Astrocyte of the cerebellum (primary cell): ENCODE data around the gene EDC4.

Experiments used
- DNase-seq: peaks from one replicate; pipeline ENCODE4 v3.0.0-alpha.2; 2011; ENCODE audit warnings: low read depth
- H3K4me3 ChIP-seq: 2 replicates; pipeline ENCODE4 v1.5.1; 2011; ENCODE audit warnings: mild to moderate bottlenecking, low read depth, low read length, moderate library complexity
- in situ Hi-C: cut with HindIII; loops from 2 replicates; pipeline ENCODE4 v1.10.0; 2017; ENCODE audit warnings: low sequenced_read_pairs
- TF ChIP-seq, protein P1 (sequence below): IDR thresholded peaks from 2 replicates; pipeline ENCODE4 v1.5.1; 2012; ENCODE audit warnings: low read length, low read depth, moderate library complexity, mild to moderate bottlenecking; ENCODE audit errors: missing control alignments

Gene EDC4

DNA sequence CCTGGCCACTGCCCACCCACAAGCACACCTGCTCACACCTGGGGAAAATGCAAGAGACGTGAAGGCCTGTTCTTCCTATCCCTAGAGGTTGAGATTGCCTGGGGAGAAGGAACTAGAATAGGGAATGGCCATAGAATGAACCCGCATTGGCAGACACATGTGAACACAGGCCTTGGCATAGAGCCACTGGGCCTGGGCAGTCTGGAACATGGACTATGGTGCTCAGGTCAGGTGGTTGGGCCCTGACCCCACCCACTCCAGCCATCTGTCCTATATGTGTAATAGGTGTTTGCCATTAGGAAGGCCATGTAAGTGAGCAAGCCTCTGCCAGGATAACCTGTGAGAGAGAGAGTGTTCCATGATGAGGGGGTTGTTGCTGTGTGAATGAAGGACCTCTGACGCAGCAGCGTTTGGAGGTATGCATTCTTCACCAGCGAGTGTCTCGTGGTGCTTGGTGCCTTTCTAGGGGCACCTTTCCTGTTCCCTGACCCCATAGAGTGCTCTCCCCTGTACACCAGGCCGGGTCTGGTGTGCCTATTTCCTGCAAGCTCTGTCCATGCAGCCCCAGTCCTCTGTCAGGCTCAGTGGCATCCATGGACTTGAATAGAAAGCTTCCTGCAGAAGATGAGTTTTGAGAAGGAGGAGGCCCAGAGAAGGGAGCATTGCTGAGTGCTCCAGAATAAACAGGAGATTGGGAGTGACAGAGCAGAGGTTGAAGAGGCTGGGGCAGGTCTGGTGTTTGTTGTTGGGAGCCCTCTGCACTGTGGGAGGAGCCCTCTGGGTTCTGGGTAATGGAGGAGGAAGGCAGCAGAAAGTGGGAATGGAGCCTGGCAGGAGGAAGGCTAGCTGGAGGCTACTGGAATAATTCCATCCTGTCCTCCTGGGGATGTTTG lies 43.2 kb downstream of the EDC4 start:
- in situ Hi-C loops: loop anchor here (25.0 kb wide), 1 partner anchor 96 kb away; the partner anchor contains the start of genes DDX28, DPEP2NB and DUS2
- no peak overlapping the region for H3K4me3 ChIP-seq
- no peak for DNase-seq
- TF ChIP-seq, protein P1, sequence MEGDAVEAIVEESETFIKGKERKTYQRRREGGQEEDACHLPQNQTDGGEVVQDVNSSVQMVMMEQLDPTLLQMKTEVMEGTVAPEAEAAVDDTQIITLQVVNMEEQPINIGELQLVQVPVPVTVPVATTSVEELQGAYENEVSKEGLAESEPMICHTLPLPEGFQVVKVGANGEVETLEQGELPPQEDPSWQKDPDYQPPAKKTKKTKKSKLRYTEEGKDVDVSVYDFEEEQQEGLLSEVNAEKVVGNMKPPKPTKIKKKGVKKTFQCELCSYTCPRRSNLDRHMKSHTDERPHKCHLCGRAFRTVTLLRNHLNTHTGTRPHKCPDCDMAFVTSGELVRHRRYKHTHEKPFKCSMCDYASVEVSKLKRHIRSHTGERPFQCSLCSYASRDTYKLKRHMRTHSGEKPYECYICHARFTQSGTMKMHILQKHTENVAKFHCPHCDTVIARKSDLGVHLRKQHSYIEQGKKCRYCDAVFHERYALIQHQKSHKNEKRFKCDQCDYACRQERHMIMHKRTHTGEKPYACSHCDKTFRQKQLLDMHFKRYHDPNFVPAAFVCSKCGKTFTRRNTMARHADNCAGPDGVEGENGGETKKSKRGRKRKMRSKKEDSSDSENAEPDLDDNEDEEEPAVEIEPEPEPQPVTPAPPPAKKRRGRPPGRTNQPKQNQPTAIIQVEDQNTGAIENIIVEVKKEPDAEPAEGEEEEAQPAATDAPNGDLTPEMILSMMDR: no peak

DNA sequence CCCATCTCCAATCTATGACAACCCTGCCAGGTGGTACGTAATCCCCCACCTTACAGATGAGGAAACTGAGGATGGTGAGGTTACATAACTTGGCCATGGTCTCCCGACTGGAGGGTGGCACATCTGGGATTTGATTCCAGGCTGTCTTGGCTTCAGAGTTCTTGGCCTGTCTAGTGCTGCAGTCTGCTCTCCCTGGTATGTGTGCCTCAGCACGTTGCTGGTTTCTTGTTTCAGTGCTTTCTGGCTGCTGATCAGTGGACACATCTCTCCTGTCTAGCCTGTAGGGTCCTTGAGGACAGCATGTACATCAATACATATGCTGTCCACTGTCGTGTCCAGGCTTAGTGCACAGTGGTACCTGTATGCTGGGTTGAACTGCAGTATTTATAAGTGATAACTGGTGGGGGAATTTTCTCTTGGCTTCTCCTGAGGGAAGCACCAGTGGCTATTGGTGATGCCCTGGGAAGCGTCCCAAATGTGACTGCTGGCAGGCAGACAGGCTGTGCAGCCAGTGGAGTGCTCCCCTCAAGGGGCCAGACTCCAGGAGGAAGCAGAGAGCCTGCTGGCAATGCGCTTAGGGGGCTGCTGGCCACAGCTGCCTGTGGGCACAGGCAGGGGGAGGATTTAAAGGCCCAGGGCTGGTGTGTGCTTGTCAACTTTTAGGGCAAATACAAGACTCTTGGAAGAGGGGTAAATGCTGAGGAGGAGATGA lies 44.4 kb downstream of the EDC4 start:
- DNase-seq: no peak
- H3K4me3 ChIP-seq: no peak overlapping the region
- in situ Hi-C loops: loop anchor here (25.0 kb wide), 1 partner anchor 95 kb away; the partner anchor contains the start of genes DDX28, DPEP2NB and DUS2
- TF ChIP-seq, protein P1: no peak

DNA sequence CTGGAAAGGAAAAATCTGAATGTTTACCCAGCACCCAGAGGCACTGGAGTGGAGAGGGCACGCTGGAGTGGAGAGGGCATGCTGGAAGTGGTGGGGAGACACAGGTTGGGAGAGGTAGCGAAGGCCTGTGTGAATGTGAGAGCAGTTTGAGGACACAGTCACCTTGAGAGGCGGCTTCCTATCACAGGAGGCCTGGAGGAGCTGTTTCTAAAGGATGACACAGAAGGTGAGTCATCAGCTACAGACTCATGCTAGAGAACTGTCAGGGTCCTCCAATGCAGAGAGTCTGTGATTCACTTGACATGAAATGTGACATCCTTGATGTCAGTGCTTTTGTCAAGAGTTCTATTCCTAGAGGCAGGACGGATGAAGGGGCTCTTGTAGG lies 45.0 kb downstream of the EDC4 start:
- DNase-seq: no peak
- TF ChIP-seq, protein P1: no peak
- no peak overlapping the region for H3K4me3 ChIP-seq
- in situ Hi-C loops: loop anchor here (25.0 kb wide), 1 partner anchor 94 kb away; the partner anchor contains the start of genes DDX28, DPEP2NB and DUS2

DNA sequence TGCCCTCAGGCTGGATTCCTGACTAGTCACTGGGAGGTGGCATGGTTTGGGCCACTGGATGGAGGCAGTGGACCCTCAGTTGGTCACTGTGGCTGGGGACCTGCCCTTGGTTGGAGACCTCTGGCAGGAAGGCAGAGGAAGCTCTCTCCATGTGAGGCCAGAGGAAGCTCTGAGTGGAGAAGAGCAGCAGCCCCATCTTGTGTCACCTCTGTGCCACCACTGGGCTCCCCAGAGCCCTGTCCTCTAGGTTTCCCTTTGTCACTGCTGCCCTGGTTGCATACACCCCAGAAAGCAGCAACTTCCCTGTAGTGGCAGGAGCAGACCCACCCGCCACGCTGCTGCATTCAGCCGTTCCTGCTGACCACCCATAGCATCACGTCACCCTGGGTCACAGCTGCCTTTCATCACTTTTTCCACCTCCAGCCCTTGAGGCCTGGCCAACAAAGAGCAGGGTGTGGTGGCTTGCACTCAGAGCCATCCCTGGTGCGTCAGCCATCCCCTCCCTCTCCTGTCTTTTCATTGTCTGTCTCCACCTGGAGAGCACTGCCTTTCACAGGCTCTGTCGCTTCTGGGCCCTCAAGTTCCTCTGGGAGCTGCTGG lies 46.9 kb downstream of the EDC4 start:
- in situ Hi-C loops: loop anchor here (25.0 kb wide), 1 partner anchor 93 kb away; the partner anchor contains the start of genes DDX28, DPEP2NB and DUS2
- TF ChIP-seq, protein P1: no peak
- DNase-seq: no peak
- H3K4me3 ChIP-seq: no peak overlapping the region

DNA sequence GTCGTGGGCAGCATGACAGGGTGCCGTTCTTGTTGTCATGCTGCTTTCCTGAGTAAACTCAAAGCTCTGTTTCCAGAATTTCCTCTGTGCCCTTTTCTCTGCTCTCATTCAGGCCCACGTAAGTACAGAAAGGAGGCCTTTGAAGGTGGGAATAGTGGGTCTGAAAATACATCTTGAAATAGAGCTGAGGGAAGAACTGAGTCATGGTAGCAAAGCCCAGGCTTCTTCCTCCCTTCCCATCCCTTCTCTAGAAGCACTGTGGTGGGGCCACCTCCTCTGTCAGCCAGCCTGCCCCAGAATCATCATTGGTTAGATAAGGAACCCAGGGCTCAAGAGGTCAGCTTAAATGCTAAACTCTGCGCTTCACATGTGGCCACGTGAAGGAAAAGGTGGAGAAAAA lies 49.4 kb downstream of the EDC4 start:
- H3K4me3 ChIP-seq: no peak overlapping the region
- TF ChIP-seq, protein P1: no peak
- in situ Hi-C loops: loop anchor here (25.0 kb wide), 1 partner anchor 90 kb away; the partner anchor contains the start of genes DDX28, DPEP2NB and DUS2
- no peak for DNase-seq

DNA sequence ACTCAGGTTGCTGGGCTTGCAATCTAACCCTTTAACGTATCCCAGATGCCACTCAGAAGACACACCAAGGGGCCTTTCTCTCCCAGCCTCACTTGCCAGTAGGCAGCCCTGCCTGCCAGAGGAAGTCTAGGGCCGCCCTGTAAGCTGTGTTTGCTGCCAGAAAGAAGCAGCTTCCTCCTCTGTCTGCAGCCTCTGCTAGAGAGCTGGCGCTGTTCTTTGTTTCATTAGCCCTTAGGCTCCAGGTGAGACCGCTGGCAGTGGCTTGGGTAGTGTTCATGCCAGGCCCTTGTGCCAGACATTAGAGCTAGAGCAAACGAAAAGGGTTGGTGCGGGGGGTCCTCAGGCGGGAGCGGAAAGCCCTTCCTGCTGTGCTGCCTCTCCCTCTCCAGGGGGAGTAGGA lies 49.9 kb downstream of the EDC4 start:
- no peak for DNase-seq
- in situ Hi-C loops: loop anchor here (25.0 kb wide), 1 partner anchor 90 kb away; the partner anchor contains the start of genes DDX28, DPEP2NB and DUS2
- H3K4me3 ChIP-seq: no peak overlapping the region
- TF ChIP-seq, protein P1: no peak
